ENCODE measurements around the gene SNORC.

DNA sequence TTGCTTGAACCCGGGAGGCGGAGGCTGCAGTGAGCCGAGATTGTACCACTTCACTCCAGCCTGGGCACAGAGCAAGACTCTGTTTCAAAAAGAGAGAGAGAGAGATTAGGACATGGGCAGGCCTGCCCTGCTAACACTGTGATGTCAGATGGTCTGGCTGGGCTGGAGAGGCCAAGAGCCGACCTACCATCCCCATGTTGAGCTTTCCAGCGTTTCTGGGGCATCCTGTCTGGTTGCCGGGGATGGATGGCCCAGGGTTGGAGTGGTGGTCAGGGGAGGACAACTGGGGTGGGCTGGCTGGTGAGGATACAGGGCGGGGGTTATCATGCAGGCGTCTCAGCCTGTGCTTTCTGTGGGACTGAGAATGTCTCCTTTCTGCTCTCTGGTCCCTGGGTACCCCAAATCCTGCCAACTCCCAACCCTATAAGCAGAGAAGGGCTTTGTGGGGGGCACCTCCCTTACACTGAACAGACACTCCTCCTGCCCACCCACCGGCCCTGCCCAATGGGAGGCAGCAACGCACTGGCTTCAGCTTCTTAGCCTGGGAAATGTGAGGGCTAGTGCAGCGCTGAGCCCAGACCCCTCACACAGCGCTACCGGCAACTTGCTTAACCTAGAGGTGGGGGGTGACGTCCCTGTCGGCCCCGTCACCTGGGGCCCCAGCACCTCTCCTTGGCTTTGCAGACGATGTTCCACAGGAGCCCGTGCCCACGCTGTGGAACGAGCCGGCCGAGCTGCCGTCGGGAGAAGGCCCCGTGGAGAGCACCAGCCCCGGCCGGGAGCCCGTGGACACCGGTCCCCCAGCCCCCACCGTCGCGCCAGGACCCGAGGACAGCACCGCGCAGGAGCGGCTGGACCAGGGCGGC, 5.4 kb downstream of the SNORC start:
- TF ChIP-seq ZFP90 (CRISPR knock-in tag; IDR thresholded peaks at IDR 0.05; ENCODE audit: borderline replicate concordance) (no peak), BHLHE40 (IDR thresholded peaks at IDR 0.05; ENCODE audit: low read length) (no peak), EZH2 (conservative IDR thresholded peaks at IDR 0.05; ENCODE audit: low read depth, low read length) (no peak)
